NCI-H524 (cell line): ENCODE data around the gene TNNT3.
"Not testable (repeated sequence)": the region's sequence is repeated elsewhere in the genome, so short reads cannot be mapped to it uniquely, and the experiment has no call there.

ENCODE experiments used
- DNase-seq, 2 experiments: peaks; one replicate each; lab custom pipeline; 2025; lab: John Stamatoyannopoulos, UW

Gene TNNT3

DNA sequence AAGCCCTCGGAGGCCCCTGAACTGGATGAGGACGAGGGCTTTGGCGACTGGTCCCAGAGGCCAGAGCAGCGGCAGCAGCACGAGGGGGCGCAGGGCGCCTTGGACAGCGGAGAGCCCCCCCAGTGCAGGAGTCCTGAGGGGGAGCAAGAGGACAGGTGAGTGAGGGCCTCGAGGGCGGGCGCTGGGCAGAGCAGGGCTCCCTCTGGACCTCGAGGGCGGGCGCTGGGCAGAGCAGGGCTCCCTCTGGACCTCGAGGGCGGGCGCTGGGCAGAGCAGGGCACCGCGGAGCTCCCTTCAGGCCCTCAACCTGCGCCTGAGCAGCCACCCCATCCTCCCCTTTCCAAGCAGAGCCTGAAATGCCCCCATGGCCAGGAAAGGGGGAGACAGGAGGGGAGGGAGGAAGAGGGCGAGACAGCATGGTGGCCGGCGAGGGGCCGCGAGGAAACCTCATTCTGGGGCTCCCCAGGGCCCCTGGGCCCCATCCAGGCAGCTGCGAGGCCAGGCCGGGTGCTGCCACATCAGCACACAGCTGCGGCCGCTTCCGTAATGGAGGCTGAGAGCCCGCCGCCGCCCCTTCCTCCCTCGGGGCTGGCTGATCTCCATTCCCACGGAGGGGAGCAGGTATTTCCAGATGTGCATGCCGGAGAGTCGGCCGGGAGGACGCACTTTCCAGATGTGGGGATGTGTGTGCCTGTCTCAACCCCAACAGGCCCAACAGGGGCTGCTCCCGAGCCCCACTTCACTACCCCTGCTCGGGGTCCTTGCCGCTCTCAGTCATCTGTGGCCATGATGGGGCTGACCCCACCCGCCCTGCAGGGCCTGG is 37.9 kb upstream of the TNNT3 start:
- no peak for DNase-seq

DNA sequence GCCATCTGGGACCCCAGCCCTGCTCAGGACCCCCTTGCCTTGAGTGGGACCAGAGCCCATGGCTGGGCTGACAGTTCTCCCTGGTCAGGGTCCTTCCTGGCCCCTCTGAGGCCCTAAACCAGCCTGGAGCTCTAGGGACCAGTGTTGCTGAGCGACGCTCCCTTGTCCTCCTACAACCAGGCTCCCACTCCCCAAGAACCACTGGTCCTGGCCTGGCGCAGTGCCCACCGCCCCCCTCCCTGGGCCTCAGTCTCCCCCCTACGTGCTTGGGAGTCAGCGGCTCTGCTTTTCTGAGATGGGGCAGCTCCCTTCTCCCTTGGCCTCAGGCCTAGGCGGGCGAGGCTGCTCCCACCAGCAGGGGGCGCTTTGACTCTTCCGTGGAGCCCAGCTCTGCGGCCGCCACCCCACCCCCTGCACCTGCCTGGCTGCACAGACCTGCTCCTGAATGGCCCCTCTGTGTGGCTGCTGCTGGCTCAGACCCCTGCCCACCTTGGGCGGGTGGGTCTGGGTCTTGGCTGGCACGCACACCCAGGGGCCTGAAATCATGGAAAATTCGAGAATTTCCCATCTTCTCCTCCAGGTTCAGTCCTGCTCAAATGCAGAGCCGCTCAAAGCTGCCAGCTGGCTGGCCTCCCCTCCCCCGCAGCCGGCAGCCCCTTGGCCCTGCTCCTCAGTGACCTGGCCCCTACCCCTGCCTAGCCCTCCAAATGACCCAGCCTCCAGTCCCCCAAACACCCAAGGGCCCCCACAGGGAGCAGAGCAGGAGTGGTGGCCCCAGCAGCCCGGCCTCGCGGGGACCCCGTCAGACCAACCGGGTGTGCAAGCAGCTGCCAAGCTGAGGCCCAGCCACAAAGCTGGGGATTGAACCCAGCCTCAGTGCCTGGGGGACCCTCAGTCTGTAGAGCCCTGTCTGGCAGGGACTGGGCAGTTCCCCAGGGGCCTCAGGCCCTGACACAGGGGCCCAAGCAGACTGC is 37.0 kb upstream of the TNNT3 start:
- DNase-seq: peak in 1 of 2 experiments; percentile 50

DNA sequence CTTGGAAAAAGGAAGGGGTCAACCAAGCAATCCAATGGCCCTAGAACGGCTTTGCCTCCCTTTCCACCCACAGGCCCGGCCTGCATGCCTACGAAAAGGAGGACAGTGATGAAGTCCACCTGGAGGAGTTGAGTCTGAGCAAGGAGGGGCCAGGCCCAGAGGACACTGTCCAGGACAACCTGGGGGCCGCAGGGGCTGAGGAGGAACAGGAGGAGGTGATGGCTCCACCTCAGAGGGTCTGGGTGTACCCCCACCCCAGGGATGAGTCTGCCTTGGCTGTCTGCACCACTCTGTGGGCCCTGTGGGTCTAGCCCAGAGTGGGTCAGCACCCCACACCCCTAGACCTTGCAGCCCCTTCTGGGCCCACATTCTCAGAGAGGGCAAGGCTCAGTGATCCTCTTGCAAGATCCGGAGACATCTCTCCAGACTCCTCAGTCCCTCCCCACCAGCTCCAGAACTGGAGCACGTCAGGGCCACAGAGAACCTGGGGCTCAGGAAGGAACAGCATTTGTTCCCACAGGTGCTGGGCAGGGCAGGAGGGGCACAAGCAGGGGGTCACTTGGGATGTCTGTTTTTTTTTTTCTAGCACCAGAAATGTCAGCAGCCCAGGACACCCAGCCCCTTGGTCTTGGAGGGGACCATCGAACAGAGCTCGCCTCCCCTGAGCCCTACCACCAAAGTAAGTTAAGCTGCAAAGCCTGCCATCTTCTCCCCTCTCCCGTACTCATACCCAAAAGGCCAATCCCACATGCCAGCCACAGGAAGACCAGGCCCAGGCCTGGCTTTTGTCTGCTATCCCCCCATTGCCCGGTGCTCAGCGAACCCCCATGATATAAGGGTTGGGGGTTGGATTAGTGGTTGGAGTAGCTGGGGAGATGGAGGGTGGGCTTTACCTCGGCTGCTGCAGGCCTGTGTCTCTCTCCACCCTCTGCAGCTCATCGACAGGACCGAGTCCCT is 35.9 kb upstream of the TNNT3 start:
- DNase-seq: no peak

DNA sequence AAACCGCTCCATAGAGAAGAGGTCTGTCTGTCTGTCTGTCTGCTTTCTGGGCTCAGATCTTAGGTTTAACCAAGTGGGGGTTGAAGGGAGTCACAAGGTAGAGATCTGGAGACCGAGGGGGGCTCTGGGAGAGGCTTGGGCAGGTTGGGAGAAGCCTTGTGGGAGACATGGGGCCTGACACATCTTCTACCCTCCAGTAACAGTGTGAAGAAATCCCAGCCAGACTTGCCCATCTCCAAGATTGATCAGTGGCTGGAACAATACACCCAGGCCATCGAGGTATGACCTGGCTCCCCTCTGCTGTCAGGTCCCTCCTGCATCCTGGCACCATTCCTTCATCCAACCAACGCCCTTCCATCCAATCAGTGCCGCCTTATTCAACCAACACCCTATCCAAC is 35.2 kb upstream of the TNNT3 start:
- DNase-seq: no peak

DNA sequence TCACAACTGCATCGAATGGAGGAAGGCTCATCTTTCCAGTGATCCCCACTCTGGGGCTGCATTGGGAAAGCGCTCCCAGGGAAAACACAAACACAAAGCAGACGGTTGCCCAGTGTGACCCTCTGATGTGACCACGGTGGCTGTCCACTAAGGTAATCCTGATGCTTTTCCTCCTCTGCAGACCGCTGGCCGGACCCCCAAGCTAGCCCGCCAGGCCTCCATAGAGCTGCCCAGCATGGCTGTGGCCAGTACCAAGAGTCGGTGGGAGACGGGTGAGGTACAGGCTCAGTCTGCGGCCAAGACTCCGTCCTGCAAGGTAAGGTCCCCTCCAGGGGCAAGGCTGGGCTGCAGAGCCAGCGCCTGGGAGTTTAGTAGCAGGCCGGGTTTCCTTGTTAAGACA is 33.0 kb upstream of the TNNT3 start:
- not testable (repeated sequence) for DNase-seq

DNA sequence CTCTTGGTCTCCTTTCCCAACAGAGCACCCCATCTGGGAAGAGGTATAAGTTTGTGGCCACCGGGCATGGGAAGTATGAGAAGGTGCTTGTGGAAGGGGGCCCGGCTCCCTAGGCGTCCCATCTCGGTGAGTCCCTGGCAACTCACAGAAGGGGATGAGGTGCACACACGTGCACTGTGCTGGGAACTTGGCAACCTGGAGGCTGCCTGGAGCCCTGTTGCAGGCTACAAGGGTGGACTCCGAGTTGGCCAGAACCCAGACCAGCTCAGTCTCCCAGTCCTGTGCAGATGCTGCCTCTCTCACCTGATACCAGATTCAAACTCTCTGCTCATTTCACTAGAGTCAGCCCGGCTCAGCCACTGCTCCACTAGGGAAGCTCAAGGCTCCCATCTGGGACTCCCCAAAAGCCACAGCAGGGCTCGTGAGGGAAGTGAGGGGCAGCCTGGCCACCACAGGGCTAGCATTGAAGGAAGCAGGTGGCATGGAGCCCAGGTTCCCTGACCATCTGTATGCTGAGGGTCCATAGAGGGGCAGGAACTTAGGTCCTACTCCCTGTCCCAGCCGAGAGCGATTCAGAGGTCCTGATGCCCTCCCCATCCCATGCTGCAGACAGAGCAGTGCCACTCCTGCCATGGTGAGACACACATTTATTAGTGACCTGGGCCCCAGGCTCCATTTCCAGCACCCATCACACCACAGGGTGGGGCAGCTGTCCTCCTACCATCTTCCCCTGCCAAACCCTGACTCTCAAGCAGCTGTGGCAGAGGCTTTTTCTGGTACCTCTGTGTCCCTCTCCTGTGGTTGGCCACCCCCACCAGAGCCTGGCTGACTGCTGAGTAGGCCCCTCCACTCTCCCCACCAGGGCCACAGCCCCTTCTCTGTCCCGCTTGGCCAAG is 31.8 kb upstream of the TNNT3 start:
- no peak for DNase-seq

DNA sequence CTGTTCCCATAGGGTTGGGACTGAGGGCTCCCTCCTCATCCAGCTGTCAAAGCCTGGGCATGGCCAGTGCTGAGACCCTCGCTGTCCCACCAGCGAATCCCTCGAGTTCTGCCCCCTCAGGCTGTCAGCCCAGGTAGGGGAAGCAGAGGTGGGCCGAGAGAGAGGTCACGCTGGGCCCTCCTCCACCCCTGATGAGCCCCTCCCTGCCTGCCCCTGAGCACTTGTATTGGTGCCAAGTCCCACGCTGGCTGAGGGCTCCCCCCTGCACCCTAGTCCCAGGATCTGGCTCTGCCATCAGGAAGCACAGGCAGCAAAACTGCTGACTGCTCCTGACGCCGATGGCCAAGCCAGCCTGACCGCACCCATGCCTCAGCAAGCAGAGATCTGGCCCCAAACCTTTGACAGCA is 31.2 kb upstream of the TNNT3 start:
- DNase-seq: no peak

DNA sequence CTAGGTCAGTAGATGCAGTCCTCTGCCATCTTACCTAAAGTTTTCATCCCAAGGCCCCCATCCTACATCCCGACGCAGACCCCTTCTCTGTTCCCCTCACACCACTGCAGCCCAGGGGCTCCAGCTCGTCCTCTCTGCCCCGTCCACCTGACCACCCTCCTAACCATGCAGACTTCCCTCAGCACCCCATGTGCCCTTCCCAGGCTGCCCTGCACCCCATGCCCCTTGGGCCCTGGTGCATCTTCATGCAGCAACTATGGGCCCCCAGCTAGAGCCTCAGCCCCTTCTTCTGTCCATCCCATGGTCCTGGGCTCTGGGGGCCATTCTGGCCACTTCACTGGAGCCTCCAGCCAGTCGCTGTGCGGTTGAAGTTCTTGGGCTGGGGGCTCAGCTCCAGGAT is 30.7 kb upstream of the TNNT3 start:
- no peak for DNase-seq

DNA sequence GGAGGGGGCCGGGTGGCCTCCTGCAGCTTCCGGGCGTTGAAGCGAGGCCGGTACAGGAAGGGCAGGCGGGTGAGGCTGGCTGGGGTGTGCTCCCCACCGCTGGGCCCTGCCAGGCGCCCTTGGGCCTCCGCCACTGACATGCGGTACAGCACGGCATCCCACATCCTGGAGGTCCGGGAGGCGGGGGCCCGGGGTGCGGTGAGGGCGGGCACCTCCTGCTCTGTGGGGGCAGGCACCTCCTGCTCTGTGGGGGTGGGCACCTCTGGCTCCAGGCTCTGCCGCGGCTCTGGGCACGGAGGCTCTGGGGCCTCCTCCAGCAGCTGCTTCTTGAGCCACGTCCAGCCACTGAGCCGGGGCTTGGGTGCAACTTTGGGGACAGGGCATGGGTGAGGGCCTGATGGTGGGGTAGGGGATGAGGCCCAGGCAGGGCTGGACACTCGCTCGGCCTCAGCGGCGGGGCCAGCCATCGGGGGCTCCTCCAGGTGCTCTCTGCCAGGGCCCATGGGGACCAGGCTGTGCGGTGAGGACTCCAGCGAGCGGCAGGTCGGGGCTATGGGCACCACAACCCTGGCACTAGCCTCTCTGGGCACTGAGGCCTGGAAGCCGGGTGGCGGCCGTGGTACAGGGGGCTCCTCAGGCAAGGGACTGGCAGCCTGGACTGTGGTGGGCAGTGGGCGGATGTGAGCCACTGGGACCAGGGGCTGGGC is 30.1 kb upstream of the TNNT3 start:
- DNase-seq: no peak

DNA sequence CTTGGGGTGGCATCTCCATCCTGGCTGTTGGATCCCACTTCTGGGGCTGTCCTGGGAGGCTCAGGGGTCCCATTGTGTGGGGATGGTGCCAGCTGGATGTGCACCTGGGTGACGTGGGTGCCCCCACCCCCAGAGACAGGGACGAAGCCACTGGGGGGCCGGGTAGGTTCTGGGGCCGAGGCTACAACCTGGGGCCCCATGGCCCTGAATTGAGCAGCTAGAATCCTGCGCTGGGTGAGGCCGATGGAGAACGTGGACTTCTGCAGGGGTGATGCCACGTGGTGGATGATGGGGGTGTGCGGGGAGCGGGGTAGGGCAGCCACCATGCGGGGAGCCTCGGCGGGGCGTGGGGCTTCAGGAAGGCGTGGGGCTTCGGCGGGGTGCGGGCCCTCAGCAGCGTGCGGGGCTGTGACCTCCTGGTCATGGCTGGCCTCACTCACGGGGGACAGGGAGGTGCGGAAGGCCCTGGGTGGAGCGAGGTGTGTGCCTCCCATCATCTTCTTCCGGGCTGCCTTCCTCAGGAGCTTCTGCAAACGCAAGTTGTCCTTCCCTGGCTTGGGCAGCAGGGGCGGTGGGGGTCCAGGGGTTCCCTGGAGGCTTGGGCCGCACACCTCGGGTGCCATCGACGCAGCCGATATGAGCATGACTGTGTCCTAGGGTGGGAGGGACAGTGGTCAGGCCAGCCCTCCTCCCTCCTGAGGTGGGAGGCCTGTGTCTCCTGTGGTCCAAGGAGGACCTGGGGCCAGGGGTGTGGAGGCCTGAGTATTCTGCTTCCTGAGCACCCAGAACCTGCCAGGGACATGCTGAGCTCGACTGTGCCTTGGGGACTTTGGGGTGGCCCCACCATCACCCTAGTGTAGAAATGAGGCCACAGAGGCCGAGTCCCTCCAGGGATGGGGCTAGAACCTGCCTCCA is 29.3 kb upstream of the TNNT3 start:
- no peak for DNase-seq

DNA sequence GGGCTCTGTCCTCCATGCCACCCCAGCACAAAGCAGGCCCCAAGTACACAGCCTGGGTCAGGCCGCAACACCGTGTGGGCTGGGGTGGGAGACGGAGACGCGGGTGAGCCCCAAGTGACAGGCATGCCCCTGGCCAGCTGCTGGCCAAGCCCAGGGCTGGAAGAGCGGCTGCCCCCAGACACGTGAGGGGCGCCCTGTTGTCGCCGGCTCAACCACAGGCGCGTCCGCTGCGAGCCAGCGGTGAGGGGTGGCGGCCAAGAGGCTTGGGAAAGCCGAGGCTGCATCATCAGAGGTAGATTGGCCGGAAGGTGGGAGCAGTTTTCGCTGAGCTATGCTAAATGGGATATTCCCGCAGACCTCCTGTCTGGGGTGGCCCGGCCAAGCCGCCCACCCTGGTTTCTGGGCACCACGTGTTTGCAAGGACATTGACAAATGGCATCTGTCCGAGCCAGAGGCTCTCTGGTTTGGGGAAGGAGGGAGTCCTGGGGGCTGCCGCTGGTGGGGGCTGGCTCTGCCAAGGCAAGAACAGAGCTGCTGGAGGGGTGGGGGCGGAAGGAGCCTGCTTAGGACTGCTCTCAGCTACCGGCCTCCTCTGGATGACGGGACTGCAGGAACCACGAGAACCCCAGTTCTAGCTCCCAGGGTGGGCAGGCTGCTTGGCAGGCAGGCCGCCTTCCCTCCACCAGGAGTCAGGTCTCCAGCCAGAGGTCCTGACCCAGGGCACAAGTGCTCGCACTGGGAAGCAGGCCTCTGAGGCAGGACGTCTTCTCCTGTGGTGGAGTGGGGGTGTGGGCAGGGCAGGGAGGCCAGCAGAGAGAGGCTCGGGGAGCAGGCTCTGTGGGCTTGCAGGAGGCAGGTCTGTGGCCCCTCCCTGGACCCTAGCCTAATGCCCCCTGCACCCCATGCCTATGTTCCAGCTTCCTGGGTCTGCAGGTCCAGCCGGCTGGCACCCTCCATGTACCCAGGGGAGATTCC is 28.4 kb upstream of the TNNT3 start:
- no peak for DNase-seq

DNA sequence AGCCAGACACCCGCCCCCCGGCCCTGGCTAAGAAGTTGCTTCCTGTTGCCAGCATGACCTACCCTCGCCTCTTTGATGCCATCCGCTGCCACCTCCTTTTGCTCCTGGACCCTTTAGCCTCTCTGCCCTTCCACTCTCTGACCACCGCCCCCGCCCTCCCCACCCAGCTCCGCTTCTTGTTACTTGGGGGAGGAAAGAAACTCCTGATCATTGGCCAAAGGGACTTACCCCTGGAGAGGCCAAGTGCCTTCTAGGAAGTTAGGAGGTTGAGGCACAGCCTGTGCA is 27.7 kb upstream of the TNNT3 start, which contains the start of gene PRR33:
Gene PRR33, minus strand, starts transcription at position 65 of the 285 bp plus-strand sequence. CDS start 1,311 bp downstream, outside the sequence.
- DNase-seq: no peak

DNA sequence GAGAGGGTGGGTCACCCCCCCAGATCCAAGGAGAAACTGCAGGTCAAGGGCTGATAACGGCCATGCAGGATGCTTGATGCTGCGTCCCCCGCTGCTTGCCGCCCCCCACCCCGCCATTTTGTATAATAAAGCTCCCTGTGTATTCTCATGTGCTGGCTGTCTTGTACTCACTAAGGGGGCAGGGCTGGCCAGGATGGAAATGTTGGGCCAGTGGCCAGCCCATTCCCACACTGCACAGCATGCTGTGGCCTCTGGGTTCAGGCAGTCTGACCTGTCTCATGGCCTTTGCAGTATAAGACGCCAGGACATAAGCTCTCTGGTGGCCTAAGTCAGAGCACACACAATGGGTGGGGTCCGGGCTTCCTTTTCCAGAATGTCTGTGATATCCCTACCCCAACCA is 27.4 kb upstream of the TNNT3 start:
- no peak for DNase-seq

DNA sequence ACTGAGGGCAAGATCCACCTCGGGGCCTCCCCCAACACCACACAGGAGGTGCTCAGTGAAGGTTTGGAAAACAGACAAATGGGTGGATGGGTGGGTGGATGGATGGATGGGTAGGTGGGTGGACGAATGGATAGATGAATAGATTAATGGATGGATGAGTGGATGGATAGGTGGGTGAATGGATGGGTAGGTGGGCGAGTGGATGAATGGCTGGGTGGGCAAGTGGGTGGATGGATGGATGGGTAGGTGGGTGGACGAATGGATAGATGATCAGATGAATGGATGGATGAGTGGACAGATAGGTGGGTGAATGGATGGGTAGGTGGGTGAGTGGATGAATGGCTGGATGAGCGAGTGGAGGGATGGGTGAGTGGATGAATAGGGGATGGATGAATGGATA is 26.9 kb upstream of the TNNT3 start:
- no peak for DNase-seq

DNA sequence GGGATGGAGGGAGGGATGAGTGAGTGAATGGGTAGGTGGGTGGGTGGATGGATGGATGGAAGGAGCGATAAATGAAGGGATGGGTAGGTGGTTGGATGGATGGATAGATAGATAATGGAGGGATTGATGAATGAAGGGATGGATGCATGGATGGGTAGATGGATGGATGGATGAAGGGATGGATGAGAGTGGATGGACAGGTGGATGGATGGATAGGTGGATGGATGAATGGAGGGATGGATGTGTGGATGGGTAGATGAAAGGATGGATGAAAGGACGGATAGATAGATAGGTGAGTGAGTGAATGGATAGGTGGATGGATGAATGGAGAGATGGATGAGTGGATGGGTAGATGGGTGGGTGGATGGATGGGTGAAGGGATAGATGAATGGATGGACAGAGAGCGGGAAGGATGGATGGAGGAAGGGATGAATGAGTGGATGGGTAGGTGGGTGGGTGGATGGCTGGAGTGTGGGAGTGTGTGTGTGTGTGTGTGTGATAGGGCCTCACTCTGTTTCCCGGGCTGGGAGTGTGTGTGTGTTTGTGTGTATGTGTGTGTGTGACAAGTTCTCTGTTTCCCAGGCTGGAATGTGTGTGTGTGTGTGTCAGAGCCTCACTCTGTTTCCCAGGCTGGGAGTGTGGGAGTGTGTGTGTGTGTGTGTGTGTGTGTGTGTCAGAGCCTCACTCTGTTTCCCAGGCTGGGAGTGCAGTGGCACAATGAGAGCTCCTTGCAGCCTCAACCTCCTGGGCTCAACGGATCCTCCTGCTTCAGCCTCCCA is 25.7 kb upstream of the TNNT3 start:
- DNase-seq: no peak

DNA sequence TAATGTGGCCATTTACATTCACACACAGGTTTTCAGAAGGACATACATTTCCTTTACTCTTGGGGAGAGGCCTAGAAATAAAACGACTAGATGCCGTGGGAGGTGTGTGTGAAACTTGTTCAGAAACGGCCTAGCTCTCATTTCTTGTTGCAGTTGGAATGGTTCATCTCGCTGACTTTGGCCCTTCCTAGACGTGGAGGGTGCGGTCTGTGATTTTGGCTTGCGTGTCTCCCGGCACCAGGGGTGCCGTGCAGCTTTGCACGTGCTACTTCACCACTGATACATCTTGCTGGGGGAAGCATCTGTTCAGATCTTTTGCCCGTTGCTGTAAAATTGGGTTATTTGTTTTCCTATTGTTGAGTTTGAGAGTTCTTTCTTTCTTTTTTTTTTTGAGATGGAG is 24.7 kb upstream of the TNNT3 start:
- DNase-seq: no peak

DNA sequence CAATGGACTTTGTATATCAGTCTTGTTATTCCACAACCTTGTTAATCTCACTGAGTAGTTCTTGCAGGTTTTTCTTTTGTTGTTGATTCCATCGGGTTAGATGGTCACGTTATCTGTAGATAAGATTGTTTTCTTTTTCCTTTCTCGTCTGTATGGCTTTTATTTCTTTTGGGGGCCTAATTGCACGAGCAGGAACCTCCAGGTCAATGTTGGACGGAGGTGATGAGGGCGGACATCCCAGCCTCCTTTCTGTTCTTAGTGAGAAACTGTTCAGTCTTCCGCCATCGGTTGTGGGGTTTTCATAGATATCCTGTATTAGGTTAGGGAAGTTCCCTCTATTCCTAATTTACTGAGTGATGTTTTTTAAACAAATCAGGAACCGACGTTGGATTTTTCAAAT is 23.0 kb upstream of the TNNT3 start:
- no peak for DNase-seq
